ENCODE measurements around the gene GRWD1.

Gene GRWD1

DNA sequence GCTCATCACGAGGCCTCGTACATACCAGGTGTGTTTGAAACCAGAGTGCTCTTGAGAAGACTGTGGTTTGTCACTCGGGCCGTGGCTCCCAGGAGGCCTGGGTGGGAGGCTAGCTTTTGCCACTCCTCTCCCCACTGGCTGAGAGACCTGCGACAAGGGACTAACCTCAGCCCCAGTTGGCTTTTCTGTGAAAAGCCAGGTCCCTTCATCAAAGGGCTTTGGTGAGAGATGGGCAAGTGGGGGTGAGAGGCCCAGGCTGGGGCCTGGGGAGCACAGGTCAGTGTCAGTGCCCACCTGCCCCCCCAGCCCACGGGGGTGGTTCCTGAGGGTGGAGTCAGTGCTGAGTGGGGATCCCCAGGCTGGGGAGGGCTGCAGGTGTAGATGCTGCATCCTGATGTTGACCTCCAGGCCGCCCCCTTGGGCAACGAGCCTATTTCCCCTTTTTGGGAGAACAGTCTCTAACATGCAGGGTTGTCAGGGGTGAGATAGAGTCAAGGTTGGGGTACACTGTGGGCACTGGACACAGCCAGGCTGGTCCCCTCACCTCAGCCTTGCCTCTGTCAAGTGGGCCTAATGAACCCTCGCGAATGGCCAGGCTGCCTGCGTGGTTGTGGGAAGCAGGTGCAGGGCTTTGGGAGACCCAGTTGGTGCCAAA is 10.3 kb downstream of the GRWD1 start:
- no peak for TF ChIP-seq TCF12 (IDR thresholded peaks at IDR 0.05; ENCODE audit: low read depth)
- TF ChIP-seq TEAD4 (IDR thresholded peaks at IDR 0.05): no peak
- no peak for TF ChIP-seq EP300 (IDR thresholded peaks at IDR 0.05; ENCODE audit: borderline replicate concordance)
- TF ChIP-seq, protein P1, sequence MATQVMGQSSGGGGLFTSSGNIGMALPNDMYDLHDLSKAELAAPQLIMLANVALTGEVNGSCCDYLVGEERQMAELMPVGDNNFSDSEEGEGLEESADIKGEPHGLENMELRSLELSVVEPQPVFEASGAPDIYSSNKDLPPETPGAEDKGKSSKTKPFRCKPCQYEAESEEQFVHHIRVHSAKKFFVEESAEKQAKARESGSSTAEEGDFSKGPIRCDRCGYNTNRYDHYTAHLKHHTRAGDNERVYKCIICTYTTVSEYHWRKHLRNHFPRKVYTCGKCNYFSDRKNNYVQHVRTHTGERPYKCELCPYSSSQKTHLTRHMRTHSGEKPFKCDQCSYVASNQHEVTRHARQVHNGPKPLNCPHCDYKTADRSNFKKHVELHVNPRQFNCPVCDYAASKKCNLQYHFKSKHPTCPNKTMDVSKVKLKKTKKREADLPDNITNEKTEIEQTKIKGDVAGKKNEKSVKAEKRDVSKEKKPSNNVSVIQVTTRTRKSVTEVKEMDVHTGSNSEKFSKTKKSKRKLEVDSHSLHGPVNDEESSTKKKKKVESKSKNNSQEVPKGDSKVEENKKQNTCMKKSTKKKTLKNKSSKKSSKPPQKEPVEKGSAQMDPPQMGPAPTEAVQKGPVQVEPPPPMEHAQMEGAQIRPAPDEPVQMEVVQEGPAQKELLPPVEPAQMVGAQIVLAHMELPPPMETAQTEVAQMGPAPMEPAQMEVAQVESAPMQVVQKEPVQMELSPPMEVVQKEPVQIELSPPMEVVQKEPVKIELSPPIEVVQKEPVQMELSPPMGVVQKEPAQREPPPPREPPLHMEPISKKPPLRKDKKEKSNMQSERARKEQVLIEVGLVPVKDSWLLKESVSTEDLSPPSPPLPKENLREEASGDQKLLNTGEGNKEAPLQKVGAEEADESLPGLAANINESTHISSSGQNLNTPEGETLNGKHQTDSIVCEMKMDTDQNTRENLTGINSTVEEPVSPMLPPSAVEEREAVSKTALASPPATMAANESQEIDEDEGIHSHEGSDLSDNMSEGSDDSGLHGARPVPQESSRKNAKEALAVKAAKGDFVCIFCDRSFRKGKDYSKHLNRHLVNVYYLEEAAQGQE (IDR thresholded peaks at IDR 0.05; ENCODE audit: low read depth): no peak
- TF ChIP-seq, protein P2, sequence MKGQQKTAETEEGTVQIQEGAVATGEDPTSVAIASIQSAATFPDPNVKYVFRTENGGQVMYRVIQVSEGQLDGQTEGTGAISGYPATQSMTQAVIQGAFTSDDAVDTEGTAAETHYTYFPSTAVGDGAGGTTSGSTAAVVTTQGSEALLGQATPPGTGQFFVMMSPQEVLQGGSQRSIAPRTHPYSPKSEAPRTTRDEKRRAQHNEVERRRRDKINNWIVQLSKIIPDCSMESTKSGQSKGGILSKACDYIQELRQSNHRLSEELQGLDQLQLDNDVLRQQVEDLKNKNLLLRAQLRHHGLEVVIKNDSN (IDR thresholded peaks at IDR 0.05): no peak
- no peak for TF ChIP-seq CEBPB (IDR thresholded peaks at IDR 0.05)
- TF ChIP-seq ZBTB7A (IDR thresholded peaks at IDR 0.05; ENCODE audit: low read depth): no peak
- no peak for TF ChIP-seq EGR1 (IDR thresholded peaks at IDR 0.05)
- no peak for TF ChIP-seq CREB1 (IDR thresholded peaks at IDR 0.05; ENCODE audit: low read depth)
- TF ChIP-seq, protein P3, sequence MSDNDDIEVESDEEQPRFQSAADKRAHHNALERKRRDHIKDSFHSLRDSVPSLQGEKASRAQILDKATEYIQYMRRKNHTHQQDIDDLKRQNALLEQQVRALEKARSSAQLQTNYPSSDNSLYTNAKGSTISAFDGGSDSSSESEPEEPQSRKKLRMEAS (IDR thresholded peaks at IDR 0.05): no peak
- no peak for TF ChIP-seq NFIC (IDR thresholded peaks at IDR 0.05)
- TF ChIP-seq TAF1 (IDR thresholded peaks at IDR 0.05; ENCODE audit: low read depth): no peak

DNA sequence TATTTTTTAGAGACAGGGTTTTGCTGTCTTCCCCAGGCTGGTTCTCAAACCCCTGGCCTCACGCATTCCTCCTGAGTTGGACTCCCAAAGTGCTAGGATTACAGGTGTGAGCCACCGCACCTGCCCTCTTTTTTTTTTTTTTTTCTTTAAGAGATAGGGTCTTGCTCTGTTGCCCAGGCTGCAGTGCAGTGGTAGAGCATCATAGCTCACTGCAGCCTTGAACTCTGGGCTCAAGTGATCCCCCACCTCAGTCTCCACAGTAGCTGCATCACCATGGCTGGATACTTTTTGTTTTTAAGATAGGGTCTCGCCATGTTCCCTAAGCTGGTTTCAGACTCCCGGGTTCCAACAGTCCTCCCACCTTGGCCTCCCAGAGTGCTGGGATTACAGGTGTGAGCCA is 11.1 kb downstream of the GRWD1 start:
- TF ChIP-seq CREB1 (IDR thresholded peaks at IDR 0.05; ENCODE audit: low read depth): no peak
- no peak for TF ChIP-seq EP300 (IDR thresholded peaks at IDR 0.05; ENCODE audit: borderline replicate concordance)
- no peak for TF ChIP-seq EGR1 (IDR thresholded peaks at IDR 0.05)
- TF ChIP-seq FOXM1 (IDR thresholded peaks at IDR 0.05; ENCODE audit: borderline replicate concordance, low read depth): no peak
- TF ChIP-seq RAD21 (IDR thresholded peaks at IDR 0.05; ENCODE audit: low read depth): no peak
- no peak for TF ChIP-seq TEAD4 (IDR thresholded peaks at IDR 0.05)
- no peak for TF ChIP-seq TAF1 (IDR thresholded peaks at IDR 0.05; ENCODE audit: low read depth)
- TF ChIP-seq YY1 (IDR thresholded peaks at IDR 0.05; ENCODE audit: low read depth): no peak
- TF ChIP-seq, protein P2 (IDR thresholded peaks at IDR 0.05): no peak
- TF ChIP-seq TCF12 (IDR thresholded peaks at IDR 0.05; ENCODE audit: low read depth): no peak
- TF ChIP-seq, protein P1 (IDR thresholded peaks at IDR 0.05; ENCODE audit: low read depth): no peak
- no peak for TF ChIP-seq ZBTB7A (IDR thresholded peaks at IDR 0.05; ENCODE audit: low read depth)
- TF ChIP-seq, protein P3 (IDR thresholded peaks at IDR 0.05): no peak
- TF ChIP-seq NFIC (IDR thresholded peaks at IDR 0.05): no peak
- no peak for TF ChIP-seq CEBPB (IDR thresholded peaks at IDR 0.05)

DNA sequence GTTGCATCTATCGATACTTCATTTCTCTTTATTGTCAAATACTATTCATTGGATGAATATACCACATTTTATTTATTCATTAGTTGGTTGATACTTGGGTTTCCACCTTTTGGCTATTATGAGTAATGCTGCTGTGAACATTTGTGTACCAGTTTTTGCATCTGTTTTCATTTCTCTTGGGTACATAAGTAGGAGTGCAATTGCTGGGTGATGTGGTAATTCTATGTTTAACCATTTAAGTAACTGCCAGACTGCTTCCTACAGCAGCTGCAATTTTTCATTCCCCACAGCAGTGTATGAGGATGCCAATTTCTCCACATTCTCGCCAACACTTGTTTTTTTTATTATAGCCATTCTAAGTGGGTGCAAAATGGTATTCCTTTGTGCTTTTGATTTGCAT is 12.2 kb downstream of the GRWD1 start:
- TF ChIP-seq, protein P2 (IDR thresholded peaks at IDR 0.05): no peak
- TF ChIP-seq, protein P1 (IDR thresholded peaks at IDR 0.05; ENCODE audit: low read depth): no peak
- TF ChIP-seq EGR1 (IDR thresholded peaks at IDR 0.05) (no peak), NFIC (IDR thresholded peaks at IDR 0.05) (no peak), CEBPB (IDR thresholded peaks at IDR 0.05) (no peak), ZBTB7A (IDR thresholded peaks at IDR 0.05; ENCODE audit: low read depth) (no peak), TAF1 (IDR thresholded peaks at IDR 0.05; ENCODE audit: low read depth) (no peak), CREB1 (IDR thresholded peaks at IDR 0.05; ENCODE audit: low read depth) (no peak), EP300 (IDR thresholded peaks at IDR 0.05; ENCODE audit: borderline replicate concordance) (no peak), FOXM1 (IDR thresholded peaks at IDR 0.05; ENCODE audit: borderline replicate concordance, low read depth) (no peak), TEAD4 (IDR thresholded peaks at IDR 0.05) (no peak), YY1 (IDR thresholded peaks at IDR 0.05; ENCODE audit: low read depth) (no peak), TCF12 (IDR thresholded peaks at IDR 0.05; ENCODE audit: low read depth) (no peak)
- TF ChIP-seq, protein P3 (IDR thresholded peaks at IDR 0.05): no peak

Measured in Ishikawa (cell line).